Activated CD4-positive, alpha-beta T cell treated with anti-CD3 and anti-CD28 coated beads, Interleukin-2, Interleukin-6, amounts not matched to agents 100 ng/mL and 50 ng/mL, durations not matched to agents 16 hours and 8 hours (primary cell): Measurements from ENCODE around the gene EMC6.

Experiments
- DNase-seq: peaks from one replicate; pipeline ENCODE4 v3.0.0-alpha.2; 2020

The EMC6 gene

DNA sequence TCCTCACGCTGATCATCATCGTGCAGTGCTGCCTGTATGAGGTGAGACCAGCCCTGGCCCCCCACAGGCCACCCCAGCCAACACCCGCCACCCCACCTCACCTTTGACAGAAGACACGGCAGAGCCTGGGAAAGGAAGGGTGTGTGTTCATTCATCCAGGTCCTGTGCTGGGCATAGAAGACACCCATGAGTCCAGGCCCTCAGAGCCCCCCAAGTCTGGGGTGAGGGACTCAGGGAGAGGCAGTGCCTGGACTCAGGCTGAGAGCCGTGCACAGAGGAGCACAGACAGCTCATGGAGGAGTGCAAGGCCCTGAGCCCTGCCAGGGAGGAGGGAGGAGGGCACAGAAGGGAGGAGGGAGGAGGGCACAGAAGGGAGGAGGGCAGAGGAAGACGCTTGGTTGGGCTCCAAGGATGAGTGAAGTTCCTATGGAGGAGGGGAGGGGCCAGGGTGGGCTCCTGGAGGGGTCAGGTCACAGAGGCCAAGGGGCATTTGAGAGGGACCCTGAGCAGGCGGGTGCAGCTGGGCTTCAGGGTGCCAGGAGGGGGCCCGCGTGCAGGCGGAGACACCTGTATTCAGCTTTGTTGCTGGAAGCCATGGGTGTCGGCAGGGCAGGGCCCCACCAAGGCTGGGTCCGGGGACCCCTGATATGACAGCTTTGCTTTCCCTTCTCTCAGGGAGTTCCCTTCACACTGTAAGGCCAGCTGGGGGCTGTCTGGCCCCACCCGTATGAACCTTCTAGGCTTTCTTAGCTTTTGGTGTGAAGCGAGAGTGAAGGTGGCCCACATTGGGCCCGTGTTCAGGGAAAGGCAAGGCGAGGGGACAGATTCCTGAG, 11.6 kb upstream of the EMC6 start:
- DNase-seq = no peak

DNA sequence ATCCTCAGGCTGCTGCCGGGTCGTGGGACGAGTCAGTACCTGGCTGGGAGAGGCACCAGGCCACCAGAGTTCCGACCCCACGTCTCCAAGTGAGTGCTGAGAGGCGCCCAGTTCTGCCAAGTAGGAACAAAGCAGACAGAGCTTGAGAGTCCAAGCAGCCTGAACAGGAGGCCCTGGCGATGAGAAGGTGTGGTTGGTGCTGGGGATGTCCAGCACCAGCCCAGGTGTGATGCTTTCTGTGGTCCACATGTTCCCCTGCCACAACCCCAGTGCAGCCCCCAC, 11.1 kb upstream of the EMC6 start:
- no peak for DNase-seq

DNA sequence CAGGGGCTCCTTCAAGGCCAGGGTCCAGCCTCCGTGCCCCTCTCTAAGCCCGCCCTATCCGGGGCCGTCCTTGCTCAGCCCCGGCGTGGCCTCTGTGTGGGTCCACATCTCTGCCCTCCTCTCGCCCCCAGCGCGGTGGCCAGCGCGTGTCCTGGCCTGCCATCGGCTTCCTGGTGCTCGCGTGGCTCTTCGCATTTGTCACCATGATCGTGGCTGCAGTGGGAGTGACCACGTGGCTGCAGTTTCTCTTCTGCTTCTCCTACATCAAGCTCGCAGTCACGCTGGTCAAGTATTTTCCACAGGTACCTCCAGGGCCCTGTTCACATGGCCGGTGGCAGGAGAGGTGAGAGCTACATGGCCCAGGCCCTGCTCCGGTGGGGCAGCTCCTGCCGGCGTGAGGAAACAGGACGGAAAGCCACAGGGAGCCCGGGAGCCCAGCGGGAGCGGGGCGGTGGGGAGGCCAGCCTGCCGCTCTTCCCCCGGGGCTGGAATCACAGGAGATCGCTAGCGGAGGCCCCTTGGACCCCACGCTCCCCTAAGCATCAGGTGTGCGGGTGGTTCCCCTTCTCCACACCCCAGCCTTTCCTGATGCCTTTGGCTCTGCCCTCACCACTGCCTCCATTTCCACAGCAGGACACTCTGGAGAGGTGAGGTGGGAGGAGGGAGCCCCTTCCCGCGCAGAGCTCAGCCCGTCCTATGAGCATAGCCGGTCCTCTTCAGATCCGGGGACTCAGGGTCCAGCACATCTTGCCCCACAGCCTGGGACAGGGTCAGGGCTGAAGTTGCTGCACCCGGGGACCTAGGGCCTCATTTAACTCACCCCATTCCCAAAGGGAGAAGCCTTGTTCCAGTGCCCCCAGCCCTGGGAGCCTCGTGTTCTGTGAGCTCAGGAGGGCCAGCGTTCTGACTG, 10.5 kb upstream of the EMC6 start:
- DNase-seq = no peak

DNA sequence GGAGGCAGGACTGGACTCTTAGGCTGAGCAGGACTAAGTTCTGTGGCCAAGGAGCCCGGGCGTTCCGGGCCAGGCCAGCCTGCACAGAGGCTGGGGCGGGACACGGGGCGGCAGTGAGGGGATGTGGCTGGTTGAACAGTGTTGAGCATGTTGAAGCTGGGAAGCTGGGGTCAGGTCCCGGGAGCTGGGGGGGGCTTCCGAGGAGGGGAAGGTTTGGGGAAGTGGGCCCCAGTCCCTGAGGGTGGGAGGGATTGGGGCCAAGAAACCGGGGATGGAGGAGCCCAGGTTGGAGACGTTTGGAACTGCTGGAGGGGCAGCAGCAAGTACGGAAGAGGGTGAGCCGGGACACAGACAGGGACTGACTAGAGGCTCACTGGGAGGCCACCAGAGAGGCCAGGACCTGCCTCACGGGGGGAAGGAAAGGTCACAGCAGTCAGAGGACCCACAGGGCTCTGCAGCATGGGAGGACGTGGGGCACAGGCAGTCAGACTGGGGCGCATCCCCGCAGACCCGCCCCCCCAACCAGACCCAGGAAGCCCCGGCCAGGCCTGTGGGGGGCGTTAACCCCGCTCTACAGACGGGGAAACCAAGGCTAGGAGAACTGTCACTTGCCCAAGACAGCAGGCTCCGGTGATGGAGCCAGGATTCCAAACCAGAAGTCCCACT, 9.7 kb upstream of the EMC6 start:
- no peak for DNase-seq

DNA sequence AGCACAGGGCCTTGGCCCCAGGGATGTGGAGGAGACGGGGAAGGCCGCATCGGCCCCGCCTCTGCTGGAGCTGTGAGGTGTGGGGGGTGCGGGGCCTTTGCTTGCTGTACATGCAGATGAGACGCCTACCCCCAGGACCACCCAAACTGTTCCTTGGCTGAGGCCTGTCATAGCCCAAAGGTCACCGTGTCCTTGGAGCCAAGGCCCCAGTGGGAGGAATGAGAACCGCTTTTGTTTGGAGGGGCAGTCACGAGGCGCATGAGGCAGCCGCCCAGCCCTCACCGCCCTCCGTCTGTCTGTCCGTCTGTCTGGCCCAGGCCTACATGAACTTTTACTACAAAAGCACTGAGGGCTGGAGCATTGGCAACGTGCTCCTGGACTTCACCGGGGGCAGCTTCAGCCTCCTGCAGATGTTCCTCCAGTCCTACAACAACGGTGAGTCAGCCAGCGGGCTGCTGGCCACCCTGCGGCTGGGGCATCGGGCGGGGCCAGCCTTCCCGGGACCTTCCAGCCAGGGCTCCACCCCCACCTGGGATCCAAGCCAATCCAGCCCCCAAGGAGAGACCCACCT, 9.0 kb upstream of the EMC6 start:
- no peak for DNase-seq

DNA sequence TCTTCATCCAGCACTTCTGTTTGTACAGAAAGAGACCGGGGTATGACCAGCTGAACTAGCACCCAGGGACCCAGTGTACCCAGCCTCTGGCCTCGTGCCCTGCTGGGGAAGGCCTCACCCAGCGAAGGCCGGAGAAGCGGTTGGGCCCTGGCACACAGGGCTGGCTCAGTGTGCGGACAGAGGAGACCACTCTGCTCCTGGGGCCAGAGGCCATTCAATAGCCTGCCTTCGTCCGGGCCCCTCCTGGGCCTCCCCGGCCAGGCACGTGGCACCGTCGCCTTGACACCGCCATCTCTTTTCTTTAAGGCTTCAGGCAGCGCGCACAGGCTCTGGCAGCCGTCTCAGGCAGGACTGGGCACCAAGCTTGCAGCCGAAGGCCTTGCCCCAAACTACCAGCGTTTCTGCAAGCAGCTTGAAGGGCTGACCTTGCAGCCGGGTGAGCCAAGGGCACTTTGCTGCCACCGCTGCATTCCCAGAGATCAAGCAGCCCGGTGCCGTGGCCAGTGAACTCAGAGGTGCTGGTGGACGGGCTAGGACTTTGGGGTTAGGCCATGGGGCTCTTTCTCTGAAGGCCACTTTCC, 8.2 kb upstream of the EMC6 start:
- DNase-seq = no peak

DNA sequence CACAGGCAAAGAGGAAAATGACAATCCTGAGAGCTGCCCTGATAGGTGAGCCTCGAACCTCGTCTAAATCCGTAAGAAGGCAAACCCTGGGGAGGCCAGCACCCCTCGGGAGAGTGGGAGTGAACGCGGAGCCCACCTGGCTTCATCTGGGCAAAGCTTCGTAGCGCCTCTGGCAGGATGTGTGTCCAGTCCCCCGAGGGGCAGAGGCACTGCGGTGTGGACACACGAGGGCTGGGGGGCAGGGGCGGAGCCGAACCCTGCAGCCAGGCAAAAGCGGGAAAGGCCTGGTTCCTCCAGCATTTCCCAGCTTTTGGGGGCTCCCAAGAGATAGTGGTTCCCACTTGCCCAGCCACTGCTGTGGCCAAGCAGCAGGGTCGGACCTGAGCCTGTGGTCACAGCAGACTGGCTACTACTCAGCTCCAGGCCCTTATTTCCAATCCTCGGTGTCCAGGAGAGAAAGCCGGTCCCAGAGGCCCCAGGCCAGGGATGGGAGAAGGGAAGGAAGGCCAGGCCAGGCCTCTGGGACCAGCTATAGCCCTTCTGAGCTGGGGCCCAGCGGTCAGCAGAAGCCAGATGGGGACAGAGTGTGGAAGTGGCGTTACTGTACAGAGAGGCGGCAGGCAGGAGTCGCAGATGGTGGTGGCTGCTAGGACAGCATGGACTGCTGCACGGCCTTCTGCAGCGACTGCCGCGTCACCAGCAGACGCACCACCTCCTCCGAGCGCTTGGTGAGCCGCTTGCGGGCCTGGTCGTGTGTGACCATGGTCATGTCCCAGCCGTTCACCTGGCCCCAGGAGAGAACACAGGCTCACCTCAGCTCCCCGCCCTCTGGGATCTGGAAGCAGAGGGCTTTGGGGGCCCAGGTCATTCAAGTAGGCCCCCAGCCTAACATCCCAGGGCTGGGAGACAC, 5.3 kb upstream of the EMC6 start:
- no peak for DNase-seq

DNA sequence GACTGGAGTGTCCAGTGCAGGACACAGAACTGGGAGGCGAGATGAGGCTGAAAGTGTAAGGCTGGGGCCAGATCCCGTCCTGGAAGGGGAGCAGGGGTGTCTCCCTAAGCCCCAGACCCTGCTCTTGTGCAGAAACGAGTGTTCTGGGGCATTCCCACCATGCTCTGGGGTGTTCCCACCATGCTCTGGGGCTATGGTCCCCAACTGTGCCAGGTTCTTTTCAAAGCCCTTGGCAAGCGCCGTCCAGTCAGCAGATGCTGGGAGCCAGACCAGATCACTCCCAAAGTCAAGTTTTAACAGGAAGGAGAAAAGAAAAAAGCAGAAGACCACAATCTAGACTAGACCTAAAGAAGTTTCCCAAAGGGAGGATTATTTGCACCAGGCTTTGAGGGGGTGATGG, 2.8 kb upstream of the EMC6 start:
- DNase-seq = no peak

DNA sequence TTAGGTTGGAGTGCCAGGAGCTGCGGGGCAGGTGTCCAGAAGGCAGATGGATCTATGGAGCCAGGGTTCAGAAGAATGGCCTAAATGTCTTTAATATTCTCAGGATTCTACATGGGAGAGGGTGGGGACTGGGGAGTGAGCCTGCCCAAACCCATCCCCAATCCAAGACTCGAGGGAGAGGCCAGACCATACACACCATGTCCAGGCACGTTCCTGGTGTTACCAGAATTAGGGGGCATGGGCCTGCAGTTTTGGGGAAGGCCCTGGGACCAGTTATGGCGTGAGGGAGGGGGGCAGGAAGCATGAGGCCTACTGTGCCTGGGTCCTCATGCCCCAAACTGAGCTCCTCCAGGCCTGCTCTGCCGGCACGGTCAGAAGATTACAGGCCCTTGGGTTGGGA, 2.1 kb upstream of the EMC6 start:
- no peak for DNase-seq

DNA sequence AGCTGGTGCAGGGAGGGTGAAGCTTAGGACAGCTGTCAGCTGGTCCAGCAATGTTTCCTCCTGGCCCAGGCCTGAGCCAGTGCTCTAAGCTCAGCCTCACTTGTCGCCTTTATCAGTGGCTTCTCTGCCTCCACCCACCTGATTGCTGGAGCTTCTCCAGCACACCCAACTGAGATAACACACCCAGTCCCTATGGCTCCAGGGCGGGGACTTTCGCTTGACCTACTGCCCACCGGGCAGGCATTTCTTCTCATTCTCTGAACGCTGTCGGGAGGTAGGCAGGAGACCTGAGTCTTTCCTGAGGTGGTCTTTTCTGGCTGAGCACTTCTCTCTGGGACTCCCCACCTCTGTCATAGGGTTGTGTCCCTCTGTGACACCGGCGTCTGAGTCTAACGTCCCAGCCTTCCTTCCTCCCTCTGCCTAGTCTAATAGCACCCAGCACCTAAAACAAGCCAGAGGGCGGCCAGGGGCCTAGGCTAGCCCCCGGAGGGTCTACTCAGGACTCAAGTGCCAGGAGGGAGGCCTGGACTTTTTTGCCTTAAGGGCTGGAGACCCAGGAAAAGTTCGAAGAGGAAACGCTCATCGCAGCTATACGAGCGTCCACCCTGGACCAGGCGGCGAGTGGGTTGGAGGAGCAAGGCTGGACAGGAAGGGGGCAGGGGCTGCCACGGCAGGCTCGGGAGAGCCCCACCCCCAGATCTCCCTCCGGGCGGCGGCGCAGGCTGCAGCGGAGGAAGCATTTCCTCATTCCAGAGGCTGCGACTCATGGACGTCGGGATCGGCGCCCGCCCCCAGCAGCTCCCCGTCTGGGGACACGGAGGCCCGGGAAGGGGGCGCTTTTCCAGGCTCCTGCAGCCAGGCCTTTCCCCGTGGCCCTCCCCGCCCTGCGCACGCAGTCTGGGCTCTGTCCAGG, 990 bp upstream of the EMC6 start:
- DNase-seq = peak; percentile 19

DNA sequence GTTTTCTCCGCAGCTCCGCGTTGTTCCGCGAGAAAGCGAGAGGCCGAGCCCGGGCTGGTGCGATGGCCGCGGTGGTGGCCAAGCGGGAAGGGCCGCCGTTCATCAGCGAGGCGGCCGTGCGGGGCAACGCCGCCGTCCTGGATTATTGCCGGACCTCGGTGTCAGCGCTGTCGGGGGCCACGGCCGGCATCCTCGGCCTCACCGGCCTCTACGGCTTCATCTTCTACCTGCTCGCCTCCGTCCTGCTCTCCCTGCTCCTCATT, 404 bp downstream of the EMC6 start:
- DNase-seq = no peak

DNA sequence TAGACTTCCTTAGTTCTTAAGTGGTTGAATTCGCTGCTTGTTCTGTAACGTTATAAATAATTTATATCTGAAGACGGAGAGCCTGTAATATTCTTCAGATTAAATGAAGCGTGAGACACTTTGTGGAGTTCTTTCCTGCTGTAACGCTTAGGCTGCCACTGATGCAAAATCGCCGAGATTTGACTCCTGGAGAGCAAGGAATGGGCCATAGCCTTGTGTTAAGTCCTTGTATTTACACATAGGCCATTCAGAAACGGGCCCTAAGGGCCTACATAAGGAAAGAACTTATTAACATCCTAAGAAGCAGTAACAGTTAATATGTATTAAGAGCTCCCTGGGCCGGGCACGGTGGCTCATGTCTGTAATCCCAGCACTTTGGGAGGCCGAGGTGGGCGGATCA, 936 bp downstream of the EMC6 start:
- DNase-seq = no peak

DNA sequence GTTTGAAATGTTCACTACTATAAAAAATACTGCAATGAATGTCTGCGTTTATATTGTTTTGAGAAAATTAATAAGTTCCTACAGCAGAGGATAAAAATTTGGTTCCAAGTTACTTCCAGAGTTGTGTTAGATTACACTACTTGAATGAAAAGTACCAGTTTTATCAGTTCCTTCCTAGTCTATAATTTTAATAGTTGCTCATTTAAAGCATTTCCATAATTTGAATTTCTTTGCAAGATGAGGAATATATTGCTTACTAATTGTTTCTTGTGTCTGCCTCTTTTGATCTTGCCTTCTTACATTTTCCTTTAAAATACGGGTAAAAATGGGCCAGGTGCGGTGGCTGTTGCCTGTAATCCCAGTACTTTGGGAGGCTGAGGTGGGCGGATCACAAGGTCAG, 4.0 kb downstream of the EMC6 start:
- no peak for DNase-seq

DNA sequence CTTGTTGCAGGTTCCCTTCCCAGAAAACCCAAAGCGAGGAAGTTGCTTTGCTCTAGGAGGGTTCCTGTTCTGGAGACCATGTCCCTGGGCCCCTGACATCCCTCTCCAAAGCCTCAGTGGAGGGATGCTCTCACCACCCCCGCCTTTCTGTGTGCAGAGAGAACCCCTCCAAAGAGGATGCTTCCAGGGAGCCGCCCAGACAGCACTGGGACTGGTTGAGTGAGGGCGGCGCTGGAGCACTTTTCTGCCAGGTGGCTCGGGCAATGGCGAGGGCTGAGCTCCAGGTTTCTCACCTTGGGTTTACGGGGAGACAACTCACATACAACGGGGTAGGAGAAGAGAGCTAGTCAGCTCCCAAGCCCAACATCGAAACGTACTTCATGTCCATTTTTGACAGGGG, 7.3 kb downstream of the EMC6 start:
- no peak for DNase-seq

DNA sequence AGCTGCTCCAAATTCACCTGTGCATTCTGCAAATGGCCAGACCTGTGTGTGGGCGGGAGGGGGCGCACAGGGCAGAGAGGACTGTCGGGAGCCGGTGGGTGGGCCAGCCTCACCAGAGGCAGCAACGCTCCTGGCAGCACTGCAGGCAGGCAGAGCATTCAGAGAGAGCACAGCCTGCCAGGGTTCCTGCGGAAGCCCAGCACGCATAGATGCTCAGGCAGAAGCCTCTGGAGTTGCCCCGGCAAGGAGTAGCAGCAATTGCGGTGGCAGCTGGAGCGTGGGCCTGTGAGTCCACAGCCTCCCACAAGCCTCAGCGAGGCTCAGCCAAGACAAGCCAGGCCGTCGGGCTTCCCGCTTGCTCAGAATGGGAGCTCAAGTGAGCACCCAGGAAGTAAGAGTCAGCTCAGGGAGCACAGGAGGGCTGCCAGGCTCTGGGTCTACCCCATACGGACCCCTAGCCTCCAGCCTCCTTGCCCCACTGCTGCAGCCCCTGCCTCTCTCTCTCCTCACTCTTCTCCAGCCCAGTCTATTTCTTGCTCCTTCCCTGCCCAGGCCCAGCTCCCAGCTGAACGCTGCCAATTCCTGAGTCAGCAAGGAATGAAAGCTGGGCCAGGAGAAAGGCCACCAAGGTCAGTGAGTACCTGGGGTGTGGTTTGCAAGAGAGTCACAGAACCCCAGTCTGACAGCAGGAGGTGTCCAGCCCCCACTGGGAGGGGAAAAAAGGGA, 9.6 kb downstream of the EMC6 start:
- DNase-seq = no peak

DNA sequence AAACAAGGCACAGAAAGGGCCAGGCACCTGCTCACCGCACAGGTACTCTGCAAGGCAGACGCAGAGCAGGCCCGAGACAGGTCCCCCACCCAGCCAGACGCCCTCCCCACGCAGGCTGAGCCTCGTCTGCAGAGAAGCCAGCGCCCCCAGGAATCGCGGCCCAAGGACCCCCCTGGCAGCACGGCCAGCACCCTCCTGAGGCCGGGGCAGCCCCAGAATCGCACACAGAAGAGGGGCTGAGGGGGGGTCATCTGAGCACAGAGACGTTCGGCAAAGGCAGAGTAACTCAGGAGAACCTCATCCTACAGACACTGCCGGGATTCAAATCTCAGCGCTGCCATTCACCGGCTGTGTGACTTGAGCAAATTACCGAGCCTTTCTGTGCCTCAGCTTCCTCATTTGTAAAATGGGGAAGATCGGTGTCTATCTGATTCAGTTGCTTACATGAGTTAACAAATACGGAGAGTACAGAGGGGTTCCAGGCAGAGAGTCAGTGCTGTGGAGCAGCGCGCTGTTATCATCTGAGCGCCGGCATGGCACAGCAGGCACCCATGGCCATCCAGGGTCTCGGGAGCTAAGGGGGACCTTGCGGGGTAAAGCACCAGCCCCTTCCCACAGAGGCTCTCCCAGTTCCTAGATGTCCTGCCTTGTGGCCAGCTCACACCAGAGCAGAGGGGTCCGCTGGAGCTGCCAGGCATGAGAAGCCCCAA, 10.4 kb downstream of the EMC6 start:
- DNase-seq = no peak

DNA sequence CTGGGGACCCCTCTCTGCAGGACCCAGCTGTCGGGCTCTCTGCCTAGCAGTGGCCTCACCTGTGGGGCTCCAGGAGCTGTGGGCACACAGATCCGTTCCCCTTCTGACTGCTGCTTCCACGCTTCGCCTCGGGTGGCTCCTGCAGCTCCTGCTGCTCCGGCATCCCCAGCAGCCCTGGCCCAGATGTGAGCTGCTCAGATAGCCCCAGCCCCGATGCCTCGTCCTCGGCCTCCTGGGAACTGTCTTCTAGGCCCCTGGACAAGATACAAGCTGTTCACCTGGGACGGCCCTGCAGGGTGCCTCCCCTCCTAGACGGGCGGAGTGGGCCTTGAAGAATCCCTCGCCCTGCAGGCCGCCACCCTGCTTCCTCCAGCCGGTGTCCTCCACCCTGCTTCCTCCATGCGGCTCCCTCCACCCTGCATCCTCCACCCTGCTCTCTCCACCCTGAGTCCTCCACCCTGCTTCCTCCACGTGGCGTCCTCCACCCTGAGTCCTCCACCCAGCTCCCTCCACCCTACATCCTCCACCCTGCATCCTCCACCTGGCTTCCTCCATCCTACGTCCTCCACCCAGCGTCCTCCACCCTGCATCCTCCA, 11.0 kb downstream of the EMC6 start:
- DNase-seq = no peak

DNA sequence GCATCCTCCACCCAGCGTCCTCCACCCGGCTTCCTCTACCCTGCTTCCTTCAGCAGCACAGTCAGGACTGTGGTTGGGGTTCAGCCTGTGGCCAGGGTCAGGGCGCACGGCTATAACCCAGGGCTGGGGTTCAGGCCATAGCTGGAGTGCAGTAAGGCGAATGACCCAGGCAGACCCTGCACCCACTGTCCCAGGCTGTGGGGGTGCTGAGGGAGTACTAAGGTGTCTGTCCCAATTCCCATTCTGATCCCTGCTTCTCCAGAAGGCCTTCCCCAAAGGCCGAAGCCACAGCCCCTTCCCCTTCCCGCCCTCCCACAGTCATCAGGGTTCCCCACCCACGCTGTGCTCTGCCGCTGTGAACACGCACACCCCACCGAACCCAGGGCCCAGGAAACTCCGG, 12.4 kb downstream of the EMC6 start:
- no peak for DNase-seq

DNA sequence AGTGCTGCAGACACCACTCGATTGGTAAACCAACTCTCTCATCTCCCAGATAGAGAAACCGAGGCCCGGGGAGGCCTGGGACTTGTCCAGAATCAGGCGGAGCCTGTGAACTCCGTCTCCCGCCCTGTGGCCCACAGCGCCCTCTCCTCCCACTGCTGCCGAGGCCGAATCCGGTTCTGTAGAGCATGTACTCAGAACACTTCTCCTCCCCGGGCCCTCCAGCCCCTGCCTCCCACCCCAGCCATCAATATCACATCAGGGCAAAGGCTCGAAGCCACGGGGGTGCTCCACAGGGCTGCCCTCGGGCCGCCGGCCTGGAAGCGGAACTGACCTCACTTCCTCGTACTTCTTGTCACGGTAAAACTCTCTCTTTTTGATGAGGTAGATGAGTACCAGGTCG, 13.0 kb downstream of the EMC6 start:
- no peak for DNase-seq
